ENCODE measurements around the gene SCNM1. TPM values are rescaled to one million over a fixed set of nuclear protein-coding genes. Genes with fewer than 3 reads are reported as not detected.
A peak's percentile ranks its signal among the peaks of the same experiment; 100 is the strongest.

SCNM1 gene
- total and polyA plus RNA-seq, 9 of the 15 experiments (the other 6 are each of a cell fraction or from before 2014, with no cell fraction given), result 17.2 to 204 (median 63.0) TPM

DNA sequence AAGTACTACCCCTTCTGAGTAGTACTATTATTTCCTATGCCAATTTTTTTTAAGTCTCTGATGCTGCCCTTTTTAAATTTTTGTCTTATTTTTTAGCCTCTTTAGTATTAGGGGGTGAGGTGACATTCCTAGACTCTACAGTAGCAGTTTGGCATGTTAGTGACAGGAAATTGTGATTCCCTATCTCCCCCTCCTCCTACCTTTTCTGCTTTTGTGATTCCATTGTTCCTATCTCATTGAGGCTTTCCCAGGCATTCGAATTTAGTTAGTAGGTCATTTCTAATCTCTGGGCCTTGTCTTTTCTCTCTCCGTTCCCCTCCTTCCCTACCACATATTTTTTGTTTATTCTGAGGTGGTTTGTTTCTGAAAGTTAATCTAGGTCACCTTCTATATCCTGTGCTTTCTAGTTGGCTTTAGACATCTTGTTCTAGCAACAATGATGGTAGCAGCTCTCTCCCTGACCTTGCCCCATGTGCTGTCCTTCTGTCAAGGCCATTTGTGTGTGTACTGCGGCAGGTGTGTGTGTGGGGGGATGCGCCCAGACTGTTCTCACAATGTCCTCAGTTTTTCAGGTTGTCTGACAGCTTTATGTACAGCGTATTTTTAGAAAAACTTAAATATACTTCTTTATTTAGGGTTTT is 41.1 kb upstream of the SCNM1 start (continued):
- TF ChIP-seq KDM1A (IDR thresholded peaks at IDR 0.05), result no peak

DNA sequence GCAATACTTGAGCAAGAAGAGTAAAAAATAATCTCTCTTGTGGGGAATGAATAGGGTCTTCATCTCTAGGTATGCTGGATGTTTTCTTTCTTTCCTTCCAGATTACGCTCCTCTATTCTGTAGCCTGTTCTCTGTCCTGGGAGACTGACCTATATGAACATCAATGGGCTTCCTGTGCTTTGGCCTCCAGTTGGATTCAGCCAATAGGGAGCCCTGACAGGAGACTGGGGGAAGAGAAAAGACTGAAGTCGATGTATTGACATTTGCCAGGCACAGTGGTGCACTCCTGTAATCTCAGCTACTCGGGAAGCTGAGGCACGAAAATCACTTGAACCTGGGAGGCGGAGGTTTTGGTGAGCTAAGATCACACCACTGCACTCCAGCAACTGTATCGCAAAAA is 37.1 kb upstream of the SCNM1 start:
- H3K9me1 ChIP-seq (ENCODE audit: control insufficient read depth, insufficient read depth, low read length), result no peaks in the 10 kb centered on the region
- TF ChIP-seq ZNF589 (CRISPR knock-in tag; IDR thresholded peaks at IDR 0.05; ENCODE audit: low read depth), result no peak
- TF ChIP-seq, protein P1, sequence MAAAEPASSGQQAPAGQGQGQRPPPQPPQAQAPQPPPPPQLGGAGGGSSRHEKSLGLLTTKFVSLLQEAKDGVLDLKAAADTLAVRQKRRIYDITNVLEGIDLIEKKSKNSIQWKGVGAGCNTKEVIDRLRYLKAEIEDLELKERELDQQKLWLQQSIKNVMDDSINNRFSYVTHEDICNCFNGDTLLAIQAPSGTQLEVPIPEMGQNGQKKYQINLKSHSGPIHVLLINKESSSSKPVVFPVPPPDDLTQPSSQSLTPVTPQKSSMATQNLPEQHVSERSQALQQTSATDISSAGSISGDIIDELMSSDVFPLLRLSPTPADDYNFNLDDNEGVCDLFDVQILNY (CRISPR knock-in tag; IDR thresholded peaks at IDR 0.05), result no peak
- TF ChIP-seq, protein P2, sequence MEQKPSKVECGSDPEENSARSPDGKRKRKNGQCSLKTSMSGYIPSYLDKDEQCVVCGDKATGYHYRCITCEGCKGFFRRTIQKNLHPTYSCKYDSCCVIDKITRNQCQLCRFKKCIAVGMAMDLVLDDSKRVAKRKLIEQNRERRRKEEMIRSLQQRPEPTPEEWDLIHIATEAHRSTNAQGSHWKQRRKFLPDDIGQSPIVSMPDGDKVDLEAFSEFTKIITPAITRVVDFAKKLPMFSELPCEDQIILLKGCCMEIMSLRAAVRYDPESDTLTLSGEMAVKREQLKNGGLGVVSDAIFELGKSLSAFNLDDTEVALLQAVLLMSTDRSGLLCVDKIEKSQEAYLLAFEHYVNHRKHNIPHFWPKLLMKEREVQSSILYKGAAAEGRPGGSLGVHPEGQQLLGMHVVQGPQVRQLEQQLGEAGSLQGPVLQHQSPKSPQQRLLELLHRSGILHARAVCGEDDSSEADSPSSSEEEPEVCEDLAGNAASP (IDR thresholded peaks at IDR 0.05), result no peak
- no peak for TF ChIP-seq NFE2 (IDR thresholded peaks at IDR 0.05; ENCODE audit: low read depth)
- H3K36me3 ChIP-seq (ENCODE audit: control insufficient read depth, insufficient read depth, low read length), result no peaks in the 10 kb centered on the region
- no peak for FAIRE-seq
- H3K4me3 ChIP-seq, result no peak overlapping the region
- H3K27ac ChIP-seq (ENCODE audit: extremely low read depth, low read depth, low read length), result no peak overlapping the region
- no peak overlapping the region for H3K4me2 ChIP-seq (ENCODE audit: insufficient read depth, low read length)
- ChIA-PET POLR2A (interaction anchor here (0.6 to 0.7 kb wide), 3 partner anchors 20 to 151 kb away, joined by 3 read pairs; no protein-coding TSS in a partner anchor), CTCF (ENCODE audit: low intra/inter-chr PET ratio) (no interaction called here)
- H3K9ac ChIP-seq (ENCODE audit: insufficient read depth in 1 of 2, low read depth in 2 of 2, low read length in 2 of 2), result no peak overlapping the region
- intact Hi-C loops (cut with micrococcal nuclease) (no loop called here), in situ Hi-C loops (cut with MboI) (no loop called here)
- no peaks in the 10 kb centered on the region for H3K27me3 ChIP-seq (ENCODE audit: control insufficient read depth in 2 of 2, insufficient read depth in 2 of 2, low read length in 2 of 2)
- no peaks in the 10 kb centered on the region for H4K20me1 ChIP-seq (replicated peaks; ENCODE audit: control insufficient read depth, insufficient read depth, low read length)
- H2AFZ ChIP-seq (ENCODE audit: low read depth, low read length), result no peak overlapping the region
- BruUV-seq (replicated peaks), result no TSS peak
- H3K9me3 ChIP-seq (replicated peaks; ENCODE audit: control insufficient read depth, insufficient read depth, low read depth, low read length), result no peaks in the 10 kb centered on the region
- H3K79me2 ChIP-seq (ENCODE audit: control insufficient read depth, insufficient read depth, low read length), result no peaks in the 10 kb centered on the region
- WGBS (ENCODE audit: insufficient coverage, low coverage, missing lambda C conversion rate), result 50% methylated on average over 6 of the region's 6 CpGs
- peaks cover 0 to 20% of the 10 kb centered on the region in 2 experiments; a peak in 4 of 5 replicates for H3K4me1 ChIP-seq (replicated peaks in 1 of 2; ENCODE audit: control insufficient read depth in 2 of 2, insufficient read depth in 2 of 2, low read length in 2 of 2)
- peak in 1 of 4 experiments; percentile 4 for DNase-seq (ENCODE audit: extremely low read depth in 1 of 4, low spot score in 3 of 4)
- no peak for ATAC-seq
